ENCODE data around the gene CUL5.
"Not testable (repeated sequence)": the region's sequence is repeated elsewhere in the genome, so short reads cannot be mapped to it uniquely, and the experiment has no call there.

Gene CUL5

DNA sequence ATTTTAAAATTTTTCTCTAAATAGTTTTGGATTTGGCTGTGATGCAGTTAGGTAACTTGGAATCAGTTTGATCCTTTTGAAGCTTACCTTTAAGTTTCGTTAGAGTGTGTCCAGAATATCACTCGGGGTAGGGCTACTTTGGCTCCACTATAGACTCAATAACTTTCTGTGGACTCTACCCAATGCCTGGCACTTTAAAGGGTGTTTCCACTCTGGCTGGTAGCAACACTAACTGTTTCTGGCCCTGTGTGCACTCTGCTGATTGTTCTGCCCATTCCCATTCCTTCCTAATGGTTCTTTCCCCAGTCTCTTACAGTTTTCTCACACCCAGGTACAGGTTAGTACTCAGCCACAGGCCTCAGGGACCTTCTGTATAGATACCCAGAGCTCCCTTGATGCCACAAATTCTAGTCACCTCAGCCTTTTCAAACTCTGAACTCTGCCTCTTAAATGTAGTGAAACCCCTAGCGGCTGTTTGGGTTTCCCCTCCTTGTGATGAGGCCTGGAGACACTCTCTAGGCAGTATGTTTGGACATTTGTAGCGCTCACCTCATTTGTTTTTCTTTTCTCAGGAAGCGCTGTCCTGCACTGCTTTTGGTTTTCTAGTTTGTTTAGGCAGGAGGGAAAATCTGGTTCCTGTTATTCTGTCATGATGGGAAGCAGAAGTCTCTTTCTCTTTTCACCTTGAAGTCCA lies 16.8 kb downstream of the CUL5 start:
- DNase-seq = no peak

DNA sequence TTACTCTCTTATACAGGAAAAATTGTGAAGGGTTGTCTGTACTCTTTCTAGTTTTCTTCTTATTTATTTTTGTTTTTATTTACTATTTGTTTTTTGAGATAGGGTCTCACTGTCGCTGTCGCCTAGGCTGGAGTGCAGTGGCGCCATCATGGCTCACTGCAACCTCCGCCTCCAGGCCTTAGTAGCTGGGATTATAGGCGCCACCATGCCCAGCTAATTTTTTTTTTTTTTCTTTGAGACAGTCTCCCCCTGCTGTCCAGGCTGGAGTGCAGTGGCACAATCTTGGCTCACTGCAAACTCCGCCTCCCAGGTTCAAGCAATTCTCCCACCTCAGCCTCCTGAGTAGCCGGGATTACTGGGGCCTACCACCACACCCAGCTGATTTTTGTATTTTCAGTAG lies 18.4 kb downstream of the CUL5 start:
- no peak for DNase-seq

DNA sequence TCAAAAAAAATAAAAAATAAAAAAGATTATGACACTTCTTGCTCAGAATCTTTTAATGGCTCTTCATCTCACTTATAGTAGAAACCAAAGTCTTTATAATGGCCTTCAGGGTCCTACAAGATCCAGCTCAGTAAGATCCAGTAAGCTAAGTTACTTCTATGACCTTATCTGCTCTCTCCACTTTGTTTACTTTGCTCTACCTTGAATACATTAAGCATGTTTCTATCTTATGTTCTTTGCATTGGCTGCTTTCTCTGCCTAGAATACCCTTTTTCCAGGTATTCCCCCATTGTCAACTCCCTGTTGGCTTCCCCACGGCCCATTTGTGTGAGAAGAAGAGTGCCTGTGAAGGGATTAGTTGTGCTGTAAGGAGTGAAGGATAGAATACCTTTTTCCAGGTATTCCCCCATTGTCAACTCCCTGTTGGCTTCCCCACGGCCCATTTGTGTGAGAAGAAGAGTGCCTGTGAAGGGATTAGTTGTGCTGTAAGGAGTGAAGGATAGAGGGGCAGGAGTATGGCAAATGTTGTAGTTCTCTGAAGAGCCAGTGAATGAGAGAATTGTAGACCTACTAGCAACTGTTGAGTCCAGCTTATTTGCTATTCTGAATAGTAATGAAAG lies 20.2 kb downstream of the CUL5 start:
- DNase-seq = not testable (repeated sequence)

DNA sequence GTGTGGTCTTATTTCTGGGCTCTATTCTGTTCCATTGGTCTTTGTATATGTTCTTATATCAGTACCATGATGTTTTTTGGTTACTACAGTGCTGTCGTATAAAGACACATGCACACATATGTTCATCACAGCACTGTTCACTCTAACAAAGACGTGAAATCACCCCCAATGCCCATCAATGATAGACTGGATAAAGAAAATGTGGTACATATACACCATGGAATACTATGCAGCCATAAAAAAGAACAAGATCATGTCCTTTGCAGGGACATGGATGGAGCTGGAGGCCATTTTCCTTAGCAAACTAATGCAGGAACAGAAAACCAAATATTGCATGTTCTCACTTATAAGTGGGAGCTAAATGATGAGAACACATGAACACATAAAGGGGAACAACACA lies 22.9 kb downstream of the CUL5 start:
- DNase-seq = not testable (repeated sequence)

DNA sequence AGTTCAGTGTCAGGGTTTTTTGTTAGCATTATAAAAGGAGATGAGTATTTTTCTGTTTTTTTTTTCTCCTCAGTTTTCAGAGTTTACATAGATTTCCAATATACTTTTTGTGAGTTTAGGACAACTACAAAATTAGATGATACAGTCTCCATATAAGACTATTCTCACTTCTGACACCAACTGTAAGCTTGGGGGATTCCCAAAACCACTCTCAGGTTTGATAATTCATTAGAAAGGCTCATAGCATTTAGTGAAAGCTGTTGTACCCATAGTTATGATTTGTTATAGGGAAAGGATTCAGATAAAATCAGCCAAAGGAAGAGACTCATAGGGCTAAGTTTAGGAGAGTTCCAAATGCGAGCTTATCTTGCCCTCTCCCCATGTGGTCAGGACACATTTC lies 24.1 kb downstream of the CUL5 start:
- DNase-seq = no peak

DNA sequence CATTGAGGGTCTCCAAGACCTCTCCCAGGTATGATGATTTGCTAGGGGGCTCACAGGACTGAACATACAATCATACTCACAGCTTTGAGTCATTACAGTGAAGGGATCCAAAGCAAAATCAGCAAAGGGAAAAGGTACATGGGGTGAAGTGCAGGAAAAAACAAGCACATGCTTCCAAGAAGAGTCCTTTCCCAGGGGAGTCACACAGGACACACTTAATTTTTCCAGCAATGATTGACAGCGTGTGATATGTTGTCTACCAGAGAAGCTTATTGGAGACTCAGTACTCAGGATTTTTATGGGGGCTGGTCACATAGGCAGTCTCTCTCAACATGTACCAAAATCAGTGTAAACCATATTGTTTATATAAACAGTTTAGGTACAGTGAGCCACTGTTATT lies 25.3 kb downstream of the CUL5 start:
- DNase-seq = no peak

DNA sequence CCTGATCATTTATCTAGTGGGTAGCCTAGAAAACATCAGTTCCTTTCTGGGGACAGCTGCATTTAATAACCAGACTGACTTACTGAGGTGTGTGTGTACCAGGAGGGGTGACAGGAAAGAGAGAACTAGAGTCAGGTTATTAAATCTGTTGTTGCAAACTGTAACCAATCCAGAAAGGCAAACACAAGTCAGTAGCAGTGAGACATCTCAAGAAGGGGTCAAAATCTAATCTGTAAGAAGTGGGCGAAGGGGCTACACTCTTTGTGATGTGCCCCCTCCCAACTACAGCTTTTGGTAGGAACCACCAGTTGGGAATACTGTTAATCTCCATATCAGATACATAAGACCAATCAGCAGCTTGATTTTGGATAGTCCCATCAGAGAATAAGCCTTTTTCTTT lies 26.3 kb downstream of the CUL5 start:
- no peak for DNase-seq

DNA sequence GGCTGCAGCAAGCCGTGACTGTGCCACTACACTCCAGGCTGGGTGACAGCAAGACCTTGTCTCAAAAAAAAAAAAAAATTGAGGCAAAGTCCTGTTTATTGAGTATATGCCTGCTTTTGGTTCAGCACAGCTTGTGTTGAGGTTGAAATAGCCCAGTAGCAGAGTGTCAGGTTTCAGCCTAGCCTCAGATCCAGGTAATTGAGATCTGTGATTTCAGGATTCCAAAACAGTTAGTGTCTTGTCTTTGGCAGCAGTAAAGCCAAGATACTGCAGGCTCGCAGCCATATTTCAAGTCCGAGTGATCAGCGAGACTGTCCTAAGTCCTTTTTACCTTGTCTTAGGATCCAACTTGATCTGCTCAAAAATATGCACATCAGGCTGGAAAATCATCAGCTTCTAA lies 27.0 kb downstream of the CUL5 start:
- DNase-seq = no peak

DNA sequence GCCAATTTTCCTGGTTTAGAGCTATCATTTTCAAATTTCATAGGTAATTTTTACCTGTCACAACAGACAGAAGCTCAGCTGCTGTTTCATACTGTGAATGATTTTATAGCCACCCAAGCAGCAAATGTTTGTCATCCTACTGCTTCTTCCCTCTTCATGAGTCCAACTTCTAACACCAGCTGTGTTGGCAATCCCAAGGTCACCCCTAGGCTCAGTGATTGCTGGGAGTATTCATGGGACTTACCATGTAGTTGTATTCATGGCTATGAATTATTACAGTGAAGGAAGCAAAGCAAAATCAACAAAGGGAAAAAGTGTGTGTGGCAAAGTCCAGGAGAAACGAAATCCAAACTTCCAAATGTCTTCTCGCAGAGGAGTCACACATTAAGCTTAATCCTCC lies 28.5 kb downstream of the CUL5 start:
- DNase-seq = no peak

DNA sequence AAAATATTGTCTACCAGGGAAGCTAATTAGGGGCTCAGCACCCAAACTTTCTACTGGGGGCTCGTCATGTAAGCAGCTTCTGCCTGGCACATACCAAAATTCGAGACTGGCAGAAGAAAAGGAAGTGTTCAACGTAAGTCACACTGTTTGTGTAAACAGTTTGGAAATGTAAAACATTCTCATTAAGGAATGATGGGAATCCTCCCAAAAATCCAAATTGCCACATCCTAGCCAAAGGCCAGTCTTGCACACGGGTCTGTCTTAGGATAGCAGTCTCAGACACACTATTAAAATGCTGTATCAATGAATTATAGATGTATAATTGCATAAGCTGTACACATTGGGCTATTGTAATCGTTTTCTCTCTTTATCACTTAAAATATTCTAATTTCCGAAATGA lies 28.9 kb downstream of the CUL5 start:
- DNase-seq = no peak

DNA sequence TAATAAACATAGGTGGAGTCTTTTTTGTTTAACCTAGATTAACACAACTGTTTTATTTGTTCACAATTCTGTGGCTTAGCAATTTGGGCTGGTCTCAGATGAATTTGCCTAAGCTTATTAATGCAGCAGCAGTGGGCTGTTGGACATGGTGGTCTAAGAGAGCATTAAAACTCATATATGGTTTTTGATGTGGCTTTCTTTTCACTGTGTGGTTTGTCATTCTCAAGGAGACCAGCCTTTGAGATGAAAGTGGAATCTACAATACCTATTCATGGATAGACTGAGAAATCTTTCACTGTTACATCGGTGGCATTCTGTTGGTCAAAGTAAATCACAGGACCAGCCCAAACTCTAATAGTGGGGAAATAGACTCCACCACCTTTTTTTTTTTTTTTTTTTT lies 39.6 kb downstream of the CUL5 start:
- no peak for DNase-seq

DNA sequence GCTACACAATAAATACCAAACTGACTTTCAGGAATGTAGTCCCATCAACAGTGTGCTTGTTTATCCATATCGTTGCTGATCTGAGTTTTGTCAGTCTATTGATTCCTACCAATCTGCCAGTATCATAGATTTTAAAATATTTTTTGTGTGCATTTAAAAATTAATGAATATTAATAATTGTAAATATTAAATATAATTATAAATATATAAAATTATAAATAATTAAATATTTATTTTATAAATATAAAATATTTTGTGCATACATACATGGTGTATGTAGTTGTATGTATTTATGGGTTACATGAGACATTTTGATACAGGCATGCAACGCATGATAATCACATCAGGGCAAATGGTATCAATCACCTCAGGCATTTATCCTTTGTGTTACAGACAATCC lies 53.6 kb downstream of the CUL5 start:
- no peak for DNase-seq

DNA sequence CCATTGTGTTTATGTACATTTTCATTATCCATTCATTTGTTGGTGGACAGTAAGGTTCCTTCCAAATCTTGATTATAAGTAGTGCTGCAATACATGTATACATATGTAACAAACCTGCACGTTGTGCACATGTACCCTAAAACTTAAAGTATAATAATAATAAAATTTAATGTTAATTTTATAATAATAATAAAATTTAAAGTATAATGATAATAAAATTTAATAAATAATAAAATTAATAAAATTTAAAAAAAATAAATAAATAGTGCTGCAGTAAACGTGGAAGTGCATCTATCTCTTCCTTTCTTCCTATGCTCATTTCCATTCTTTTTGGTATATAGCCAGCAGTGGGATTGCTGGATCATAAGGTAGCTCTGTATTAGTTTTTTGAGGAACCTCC lies 54.7 kb downstream of the CUL5 start:
- DNase-seq = no peak

DNA sequence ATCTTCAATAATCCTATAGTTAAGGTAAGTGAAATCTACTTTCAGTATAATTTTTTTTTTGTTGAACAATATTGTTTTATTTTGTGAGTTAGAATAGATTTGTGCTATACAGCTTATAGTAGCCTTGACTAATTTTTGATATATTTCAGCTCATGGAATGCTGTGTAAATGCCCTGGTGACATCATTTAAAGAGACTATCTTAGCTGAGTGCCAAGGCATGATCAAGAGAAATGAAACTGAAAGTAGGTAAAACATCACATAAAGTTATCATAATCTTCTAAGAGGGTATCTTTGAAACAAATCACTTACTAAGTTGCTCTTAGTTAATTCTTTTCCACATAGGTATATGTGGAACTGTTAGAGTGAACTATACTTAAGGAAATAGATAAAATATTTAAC lies 61.2 kb downstream of the CUL5 start:
- DNase-seq = no peak

DNA sequence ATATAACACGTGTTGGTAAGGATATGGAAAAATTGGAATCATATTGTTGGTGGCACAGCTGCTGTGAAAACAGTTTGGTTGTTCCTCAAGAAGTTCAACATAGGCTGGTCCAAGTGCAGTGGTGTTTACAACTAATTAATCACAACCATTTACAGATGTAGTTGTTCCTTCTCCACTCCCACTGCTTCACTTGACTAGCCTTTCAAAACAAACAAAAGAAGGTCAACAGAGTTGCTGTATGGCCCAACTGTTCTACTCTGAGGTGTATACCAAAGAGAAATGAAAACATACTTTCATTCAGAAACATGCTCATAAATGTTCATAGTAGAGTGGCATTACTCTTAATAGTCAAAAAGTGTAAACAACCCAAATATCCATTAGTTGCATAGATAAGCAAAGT lies 76.1 kb downstream of the CUL5 start:
- no peak for DNase-seq

DNA sequence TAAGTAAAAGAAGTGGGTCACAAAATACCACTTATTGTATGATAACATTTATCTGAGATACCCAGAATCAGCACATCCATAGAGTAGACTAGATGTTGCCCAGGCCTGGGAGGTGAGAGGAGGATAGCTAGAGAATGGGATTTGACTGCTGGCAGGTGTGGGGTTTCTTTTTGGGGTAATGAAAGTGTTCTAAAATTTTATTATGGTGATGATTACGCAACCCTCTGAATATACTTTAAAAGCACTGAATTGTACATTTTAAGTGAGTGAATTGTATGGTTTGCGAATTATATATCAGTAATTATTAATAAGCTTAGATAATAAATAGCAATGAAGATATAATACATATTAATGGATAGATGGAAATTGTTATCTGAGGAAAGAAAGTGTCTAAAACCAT lies 77.0 kb downstream of the CUL5 start:
- no peak for DNase-seq

DNA sequence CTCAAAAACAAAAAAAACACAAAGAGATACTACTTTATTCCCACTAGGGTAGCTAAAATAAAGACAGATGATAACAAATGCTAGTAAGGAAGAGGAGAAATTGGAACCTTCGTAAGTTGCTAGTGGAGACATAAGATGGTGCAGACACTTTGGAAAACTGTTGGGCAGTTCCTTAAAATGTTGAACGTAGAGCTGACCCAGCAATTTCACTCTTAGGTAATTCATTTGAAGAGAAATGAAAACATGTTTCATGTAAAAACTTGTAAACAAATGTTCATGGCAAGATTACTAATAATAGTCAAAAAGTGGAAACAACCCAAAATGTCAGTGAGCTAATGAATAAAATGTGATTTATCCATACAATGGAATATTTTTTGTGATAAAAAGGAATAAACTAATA lies 83.4 kb downstream of the CUL5 start:
- DNase-seq = no peak

DNA sequence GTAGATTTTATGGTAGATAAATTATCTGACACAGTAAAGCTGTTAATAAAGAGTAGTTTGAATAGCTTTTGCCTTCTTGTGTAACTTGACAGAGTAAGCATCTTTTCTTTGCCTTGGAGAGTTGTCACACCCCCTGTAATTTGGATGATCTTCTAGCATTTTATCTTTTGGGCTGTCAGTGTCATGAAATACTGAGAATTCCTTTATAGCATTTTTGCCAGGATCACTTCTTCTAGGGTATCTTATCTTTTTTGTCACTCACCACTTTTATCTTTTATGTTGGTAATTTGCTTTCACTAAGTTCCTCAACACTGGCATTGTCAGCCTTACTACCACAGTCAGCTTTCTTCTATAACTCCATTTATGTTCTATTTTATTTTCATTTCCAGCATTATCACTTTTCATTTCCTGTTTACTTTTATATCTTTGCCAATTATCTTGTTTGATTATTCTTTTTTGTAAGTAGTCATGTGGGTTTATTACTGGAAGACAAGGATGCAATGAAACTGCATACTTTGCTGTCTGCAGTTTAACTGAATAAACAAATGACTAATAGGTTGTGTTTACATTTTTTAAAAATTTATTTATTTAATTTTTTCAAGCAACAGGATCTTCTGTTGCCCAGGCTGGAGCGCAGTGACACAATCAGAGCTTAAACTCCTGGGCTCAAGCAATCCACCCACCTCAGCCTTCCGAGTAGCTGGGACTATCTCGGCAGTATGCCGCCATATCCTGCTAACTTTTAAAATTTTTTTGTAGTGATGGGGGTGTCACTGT lies 84.6 kb downstream of the CUL5 start:
- no peak for DNase-seq

DNA sequence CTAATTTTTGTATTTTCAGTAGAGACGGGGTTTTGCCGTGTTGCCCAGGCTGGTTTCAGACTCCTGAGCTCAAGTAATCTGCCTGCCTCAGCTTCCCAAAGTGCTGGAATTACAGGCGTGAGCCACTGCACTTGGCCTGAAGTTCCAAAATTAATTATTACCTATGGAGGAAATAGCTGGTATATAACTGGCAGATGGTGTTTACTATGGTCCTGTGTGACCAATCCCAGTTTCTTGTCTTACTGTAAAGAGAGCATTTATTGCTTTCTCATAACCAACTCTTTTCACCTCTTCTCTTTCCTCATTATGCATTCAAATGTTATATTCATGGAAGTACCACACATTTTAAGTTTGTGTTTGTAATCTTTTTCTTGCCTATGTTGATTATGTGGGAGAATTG lies 88.5 kb downstream of the CUL5 start:
- DNase-seq = no peak

DNA sequence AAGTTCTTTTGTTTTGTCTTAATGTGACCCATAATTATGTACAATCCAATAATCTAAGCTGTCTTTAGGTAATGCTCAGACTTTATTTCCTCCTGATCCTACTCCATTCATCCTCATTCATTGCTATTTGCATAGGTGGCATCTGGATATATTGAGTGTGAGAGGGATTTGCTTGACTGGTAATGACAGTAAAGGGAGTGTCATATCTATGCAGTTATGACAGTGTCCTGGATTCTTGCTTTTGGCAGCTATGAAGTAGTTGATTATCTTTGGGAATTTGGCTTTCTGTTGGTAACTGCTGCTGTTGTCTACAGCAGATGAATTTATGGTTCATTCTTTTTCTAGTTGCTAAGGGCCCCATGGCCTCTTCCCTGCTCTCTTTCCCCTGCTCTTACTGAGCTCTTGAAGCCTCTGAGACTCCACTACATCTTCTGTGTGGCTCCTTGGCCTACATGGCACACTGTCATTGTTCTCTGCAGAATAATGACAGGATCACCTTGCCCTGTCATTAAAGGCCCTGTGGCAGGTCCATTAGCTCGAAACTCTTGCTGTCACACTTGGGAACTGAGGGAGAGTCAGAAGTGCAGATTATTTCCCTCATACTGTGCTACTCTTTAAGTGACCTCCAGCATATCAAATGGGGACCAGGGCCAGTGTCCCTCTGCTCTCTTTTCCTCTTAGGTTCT lies 92.5 kb downstream of the CUL5 start:
- no peak for DNase-seq

DNA sequence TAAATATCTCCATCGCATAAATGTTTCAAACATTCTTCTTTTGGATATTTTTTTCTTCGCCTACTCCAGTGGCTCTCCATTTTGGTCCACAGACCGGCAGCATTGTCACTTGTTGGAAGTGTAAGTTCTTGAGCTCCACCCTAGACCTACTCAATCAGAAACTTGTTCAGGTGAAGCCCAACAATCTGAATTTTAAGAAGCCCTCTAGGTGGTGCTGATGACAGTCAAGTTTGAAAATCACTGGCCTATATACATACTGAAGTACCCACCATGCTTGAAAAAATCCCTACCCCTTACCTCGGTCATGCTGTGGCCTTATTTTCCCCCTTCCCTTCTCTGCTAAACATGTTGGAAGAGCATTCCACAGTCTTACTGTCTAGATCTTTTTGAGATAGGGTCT lies 102.4 kb downstream of the CUL5 start:
- DNase-seq = no peak

DNA sequence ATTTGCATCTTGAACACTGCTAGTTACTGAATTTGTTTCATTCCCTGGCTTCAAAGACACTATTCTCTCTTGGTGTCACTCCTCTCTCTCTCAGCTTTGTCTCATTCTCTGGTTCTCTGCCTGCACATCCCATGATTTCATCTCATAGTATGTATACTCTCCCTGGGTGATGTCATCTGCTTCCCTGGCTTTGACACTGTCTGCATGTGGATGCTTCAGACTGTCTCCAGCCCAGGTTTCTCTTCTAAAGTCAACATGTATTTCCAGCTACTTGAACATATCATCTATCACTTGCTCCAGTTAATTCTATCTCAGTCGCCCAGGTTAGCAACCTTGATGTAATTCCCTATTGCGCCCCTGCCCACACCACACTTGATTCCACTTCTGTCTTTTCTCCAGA lies 103.4 kb downstream of the CUL5 start:
- no peak for DNase-seq

DNA sequence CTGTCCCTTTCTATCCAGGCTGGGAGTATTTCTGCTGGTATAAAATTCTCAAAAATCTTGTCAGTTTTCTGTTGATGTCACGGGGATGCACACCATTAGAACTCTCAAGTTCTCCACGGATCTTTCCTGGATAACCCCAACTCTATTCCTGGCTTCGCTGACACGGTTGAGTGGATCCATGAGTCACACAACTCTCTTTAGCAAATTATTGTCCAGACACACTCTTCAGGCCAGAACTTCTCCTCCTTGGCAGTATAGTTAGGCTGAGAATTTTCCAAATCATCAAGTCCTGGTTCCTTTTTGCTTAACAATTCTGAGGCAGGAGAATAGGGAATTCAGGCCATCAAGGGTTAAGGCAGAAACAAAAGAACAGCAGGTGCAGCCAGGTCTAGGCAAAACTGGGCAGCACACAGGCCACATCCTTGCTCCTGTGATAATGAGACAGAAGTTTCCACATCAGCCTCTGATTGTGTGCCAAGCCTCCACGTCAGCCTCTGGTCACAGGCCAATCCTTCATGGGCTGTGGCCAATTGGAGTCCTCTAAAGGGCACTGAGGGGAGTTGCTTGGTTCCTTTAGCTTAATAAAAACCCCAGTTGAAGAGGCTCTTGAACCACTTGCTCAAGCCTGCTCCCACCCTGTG lies 106.9 kb downstream of the CUL5 start:
- no peak for DNase-seq

All from Kasumi-1 (cell line).